ENCODE data around the gene LSM14A.
"Not testable (repeated sequence)": the region's sequence is repeated elsewhere in the genome, so short reads cannot be mapped to it uniquely, and the experiment has no call there.

LSM14A gene

DNA sequence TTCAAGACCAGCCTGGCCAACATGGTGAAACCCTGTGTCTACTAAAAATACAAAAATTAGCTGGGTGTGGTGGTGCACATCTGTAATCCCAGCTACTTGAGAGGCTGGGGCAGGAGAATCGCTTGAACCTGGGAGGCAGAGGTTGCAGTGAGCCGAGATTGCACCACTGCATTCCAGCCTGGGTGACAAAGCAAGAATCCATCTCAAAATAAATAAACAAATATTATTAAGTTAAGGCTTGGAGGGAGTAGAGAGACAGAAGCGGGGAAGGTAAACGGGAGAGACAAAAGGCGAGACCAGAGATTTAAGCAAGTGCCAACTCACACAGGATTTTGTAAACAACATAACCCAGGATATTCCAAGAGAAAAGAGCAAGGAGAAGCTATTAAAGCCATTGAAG lies 12.8 kb upstream of the LSM14A start:
- DNase-seq, result peak; percentile 29

DNA sequence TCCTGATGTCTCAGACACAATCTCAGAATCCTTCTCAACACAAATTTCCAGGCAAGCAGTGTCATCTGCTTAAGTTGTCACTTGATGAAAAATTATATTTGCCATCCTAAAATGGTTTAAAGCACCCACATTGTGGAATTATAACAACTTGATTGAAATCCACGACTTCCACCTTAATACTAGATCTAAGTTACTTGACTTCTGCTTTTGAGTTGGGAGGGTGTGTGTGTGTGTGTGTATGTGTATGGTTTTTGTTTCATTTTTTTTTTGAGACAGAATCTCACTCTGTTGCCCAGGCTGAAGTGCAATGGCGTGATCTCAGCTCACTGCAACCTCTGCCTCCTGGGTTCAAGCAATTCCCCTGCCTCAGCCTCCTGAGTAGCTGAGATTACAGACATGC lies 10.4 kb upstream of the LSM14A start:
- not testable (repeated sequence) for DNase-seq

- no peak for DNase-seq
Observed at GRCh38 chr19:34165295-34165738, 7.0 kb upstream of the LSM14A start.

DNA sequence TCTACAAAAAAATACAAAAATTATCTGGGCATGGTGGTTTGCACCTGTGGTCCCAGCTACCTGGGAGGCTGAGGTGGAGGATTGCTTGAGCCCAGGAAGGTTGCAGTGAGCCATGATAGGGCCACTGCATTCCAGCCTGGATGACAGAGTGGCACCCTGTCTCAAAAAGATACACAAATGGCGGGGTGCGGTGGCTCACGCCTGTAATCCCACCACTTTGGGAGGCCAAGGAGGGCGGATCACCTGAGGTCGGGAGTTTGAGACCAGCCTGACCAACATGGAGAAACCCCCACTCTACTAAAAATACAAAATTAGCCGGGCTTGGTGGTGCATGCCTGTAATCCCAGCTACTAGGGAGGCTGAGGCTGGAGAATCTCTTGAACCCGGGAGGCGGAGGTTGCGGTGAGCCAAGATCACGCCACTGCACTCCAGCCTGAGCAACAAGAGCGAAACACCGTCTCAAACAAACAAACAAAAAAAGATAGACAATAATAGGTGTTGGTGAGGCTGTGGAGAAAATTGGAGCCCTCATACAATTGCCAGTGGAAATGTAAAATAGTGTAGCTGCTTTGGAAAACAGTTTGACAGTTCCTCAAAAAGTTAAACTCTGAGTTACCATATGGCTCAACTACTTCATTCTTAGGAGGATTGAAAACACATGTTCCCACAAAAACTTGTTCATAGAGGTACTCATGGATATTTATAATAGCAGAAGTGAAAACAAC lies 2.7 kb upstream of the LSM14A start:
- DNase-seq, result not testable (repeated sequence)

GRCh38 chr19:34171539-34171876 lies 796 bp upstream of the LSM14A start:
- peak; percentile 70 for DNase-seq

- DNase-seq, result no peak
Observed at GRCh38 chr19:34172661-34173192, 423 bp downstream of the LSM14A start.

- peak; percentile 62 for DNase-seq
Observed at GRCh38 chr19:34173193-34173956, 1.1 kb downstream of the LSM14A start.

- DNase-seq, result not testable (repeated sequence)
Observed at GRCh38 chr19:34175173-34175572, 2.9 kb downstream of the LSM14A start.

- no peak for DNase-seq
Observed at GRCh38 chr19:34176581-34176980, 4.3 kb downstream of the LSM14A start.

DNA sequence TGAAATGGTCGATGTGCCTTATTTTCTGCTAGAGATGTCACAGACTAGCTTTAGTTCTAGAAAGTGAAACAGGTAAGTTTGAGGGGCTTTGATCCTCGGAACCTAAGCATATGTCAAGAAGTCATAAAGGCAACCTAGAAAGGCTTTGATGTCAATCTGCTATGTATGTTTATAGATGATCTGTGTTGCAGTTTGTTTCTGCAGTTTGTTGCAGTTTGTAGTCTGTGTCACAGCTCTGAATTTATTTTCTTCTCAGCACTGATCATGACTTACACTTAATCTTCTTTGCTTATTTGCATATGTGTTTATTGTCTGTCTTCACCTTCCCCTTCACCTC lies 5.9 kb downstream of the LSM14A start:
- no peak for DNase-seq

DNA sequence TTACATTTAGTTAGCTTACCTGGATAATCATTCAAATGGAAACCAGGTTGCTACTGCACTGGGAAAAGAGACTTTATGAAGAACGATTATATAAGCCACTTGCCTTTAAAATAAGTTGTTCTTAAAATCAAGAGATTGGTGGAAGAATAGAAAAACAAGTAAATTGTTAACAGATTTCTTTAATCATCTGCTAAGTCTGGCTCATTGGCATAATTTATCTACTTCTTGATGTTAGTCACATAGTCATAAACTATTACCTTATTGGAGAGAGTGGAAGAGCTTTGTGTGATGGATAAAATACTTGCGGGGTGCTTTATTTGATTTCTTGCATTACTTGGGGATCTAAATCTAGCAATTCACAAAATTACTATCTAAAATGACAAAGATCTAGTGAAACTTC lies 6.8 kb downstream of the LSM14A start:
- DNase-seq, result no peak

- no peak for DNase-seq
Observed at GRCh38 chr19:34180273-34180672, 8.0 kb downstream of the LSM14A start.

DNA sequence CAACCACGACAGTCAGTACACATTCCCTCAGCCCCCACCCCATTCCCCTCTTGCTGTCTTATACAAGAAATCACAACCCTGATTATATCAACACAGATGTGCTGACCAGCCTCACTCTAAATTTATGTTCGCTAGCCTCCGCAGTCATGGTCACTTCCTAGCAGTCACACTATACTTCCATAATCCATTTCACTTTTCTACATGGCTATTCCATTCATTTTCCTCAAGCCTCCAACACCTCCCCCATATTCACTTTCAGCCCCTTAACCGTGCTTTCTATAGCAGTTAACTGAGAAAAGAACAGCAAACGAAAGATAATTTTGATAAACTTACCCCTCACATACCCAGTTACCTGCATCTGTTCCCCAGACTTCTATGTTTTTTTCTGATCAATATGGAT lies 8.4 kb downstream of the LSM14A start:
- no peak for DNase-seq

DNA sequence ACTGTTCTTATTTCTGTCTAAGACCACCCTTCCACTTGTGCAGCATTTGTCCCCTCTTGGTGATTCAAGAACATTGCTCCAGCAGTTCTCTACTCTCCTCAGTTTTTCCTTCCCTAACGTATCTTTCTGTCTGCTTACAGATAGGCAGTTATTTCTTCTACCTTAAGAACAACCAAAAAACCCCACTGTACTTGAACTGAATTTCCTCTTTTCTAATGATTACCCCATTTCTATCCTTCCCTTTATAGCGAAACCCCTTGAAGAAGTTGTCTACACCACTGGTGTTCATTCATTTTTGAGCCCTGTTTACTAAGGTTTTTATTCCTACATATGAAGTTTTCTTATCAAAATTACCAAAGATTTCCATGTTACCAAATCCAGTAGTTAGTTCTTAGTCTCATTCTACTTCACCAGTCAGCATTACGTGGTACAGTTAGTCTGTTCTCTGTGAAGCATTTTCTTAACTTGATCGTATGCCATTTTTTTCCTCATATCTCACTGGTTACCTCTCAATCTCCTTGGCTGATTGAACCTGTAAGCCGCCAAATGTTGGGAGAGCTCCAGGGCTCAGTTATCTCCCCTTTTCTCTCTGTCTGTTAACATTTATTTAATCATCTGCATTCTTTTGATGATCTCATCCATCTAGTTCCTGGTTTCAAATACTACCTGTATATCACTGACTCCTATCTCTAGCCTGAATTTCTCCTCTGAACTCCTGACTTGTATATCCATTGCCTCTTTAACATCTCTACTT lies 9.0 kb downstream of the LSM14A start:
- DNase-seq, result no peak

DNA sequence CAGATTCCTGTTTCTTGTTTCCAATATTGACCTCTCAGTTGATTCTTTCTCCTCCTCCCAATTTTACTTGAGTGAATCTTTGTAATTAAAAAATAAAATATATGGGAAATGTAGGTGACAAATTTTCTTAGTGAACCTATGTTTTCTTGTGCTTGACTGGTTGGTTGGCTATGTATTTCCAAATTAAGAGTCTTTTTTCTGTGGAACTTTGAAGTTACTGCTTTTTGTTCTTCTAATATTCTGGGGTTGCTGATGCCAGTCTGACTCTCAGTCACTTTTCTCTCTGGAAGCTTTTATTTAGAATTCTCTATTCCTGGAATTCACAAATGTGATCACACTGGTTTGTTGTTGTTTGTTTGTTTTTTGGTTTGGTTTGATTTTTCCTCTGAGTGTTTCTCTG lies 9.8 kb downstream of the LSM14A start:
- DNase-seq, result no peak

DNA sequence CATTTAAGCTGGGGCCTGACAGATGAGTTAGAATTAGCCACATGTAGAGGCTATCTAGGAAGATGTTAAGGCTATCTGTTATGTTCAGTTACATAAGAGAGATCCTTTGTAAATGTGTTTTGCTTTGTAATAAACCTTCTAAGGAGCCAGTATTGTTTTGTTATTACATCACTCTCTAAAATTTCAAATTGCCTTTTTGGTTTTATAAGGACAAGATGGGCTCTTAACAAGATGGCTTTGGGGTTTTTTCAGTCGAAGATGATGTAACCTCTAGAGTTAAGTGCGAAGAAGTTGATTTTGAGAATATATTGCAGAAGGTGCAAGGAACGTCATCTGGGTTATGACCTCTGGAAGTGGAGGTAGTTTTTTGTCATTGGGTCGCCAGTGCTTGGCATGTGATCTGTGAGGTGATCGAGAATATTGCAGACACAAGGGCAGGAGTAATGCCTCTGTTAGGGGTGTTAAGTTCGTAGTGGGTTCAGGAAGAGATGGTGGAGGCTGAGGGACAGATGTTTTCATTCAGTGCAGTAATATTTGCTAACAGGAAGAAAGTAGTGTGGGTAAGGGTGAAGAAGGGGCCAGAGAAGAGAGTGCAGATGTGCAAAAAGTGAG lies 12.7 kb downstream of the LSM14A start:
- DNase-seq, result no peak

- DNase-seq, result no peak
Observed at GRCh38 chr19:34186205-34186604, 13.9 kb downstream of the LSM14A start.

- no peak for DNase-seq
Observed at GRCh38 chr19:34187011-34187410, 14.7 kb downstream of the LSM14A start.

GRCh38 chr19:34188408-34188807 lies 16.1 kb downstream of the LSM14A start:
- DNase-seq, result no peak

GRCh38 chr19:34189199-34189916 lies 17.1 kb downstream of the LSM14A start:
- no peak for DNase-seq

- no peak for DNase-seq
Observed at GRCh38 chr19:34189917-34190425, 17.7 kb downstream of the LSM14A start.

DNA sequence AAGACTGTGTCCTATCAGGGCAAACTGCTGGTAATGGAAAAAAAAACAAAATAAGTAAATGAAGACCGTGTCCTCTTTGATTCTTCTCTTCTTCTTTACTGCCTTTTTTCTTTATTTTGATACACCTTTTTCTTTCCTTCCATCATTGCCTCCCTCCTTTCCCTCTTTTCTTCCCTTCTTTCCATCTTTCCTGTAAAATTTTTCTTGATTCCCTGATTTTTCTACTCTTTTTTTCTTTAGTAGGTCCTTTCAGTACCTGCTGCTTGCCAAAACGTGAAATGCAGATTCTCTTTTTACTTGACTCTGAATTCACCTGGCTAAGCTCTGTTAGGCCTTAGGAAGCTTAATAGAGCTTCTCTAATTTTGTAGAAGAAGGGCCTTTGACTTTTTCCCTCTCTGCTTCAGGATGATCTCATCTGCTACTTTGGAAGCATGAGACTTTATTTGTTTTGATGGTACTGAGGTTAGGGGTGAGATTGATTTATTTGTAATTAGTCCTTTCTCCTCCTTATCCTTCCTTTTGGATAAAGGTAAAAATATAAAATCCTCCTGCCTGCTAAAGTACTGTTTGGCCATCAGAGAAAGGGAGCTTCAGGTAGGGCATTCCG lies 19.2 kb downstream of the LSM14A start:
- DNase-seq, result no peak
